K562 (cell line): Measurements from ENCODE around the gene GYPC.

Source experiments
- JUNB ChIP-seq: fragments of 450-650 bp; formaldehyde crosslinking; conservative IDR thresholded peaks from 2 replicates; pipeline ENCODE4 v1.4.0; 2020; ENCODE audit warnings: mild to moderate bottlenecking
- MAFK ChIP-seq: IDR thresholded peaks from 2 replicates; pipeline ENCODE4 v1.6.1; 2011; ENCODE audit warnings: low read length, improper control_type of control experiment
- MYC ChIP-seq, 2 experiments: fragments of 250-450 bp in 1 of 2; sonication (Bioruptor Pico) in 1 of 2; IDR thresholded peaks; 2 replicates each; pipeline versions ENCODE4 v1.5.1 to v1.6.1; 2012 to 2021; ENCODE audit warnings: low read depth in 2 of 2, borderline replicate concordance in 1 of 2, improper control_type of control experiment in 1 of 2, low read length in 1 of 2, mild to moderate bottlenecking in 1 of 2, moderate library complexity in 1 of 2
- NCOA1 ChIP-seq: fragments of 450-650 bp; IDR thresholded peaks from 2 replicates; pipeline ENCODE4 v1.6.1; 2016; ENCODE audit warnings: low read depth
- POLR2A ChIP-seq: fragments of 450-650 bp; conservative IDR thresholded peaks from 2 replicates; pipeline ENCODE4 v1.6.1; 2016
- TF ChIP-seq, protein P1 (sequence below), 2 experiments: fragments of 450-650 bp in 1 of 2; IDR thresholded peaks; 2 replicates each; pipeline ENCODE4 v1.6.1; 2011 to 2017; ENCODE audit warnings: low read depth in 2 of 2, antibody characterized with exemption in 1 of 2, borderline replicate concordance in 1 of 2, low read length in 1 of 2, mild to moderate bottlenecking in 1 of 2, mixed read lengths in 1 of 2; ENCODE audit not compliant: control insufficient read depth in 1 of 2
- TF ChIP-seq, protein P2 (sequence below): sonication (generic); formaldehyde crosslinking; IDR thresholded peaks from 2 replicates; pipeline ENCODE4 v1.9.0; 2022; ENCODE audit warnings: mild to moderate bottlenecking, missing genetic modification reagents

DNA sequence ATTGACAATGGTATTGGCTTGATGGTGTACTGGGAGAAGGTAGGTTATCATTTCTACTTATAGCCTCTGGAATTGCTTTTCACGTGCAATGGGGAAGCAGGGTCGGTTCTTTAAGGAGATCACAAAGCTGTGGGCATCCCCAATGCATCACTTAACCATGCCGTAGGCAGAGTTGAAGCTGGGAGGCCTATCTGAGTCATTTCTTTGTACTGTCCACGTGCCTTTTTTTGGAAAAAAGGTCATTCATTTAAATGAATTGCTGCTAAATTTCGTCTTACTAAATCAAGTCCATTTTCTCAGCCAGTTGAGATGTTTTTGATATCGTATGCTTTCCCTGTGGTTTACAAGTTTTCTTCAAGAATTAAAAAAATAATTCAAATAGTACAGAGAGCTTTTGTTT lies 17.2 kb upstream of the GYPC start:
- TF ChIP-seq POLR2A (no peak), JUNB (CRISPR knock-in tag) (no peak), MYC (IDR thresholded peaks at IDR 0.05; ENCODE audit: low read depth, low read length) (no peak), MYC (CRISPR knock-in tag; IDR thresholded peaks at IDR 0.05; ENCODE audit: borderline replicate concordance, low read depth) (no peak), MAFK (no peak), NCOA1 (no peak)
- TF ChIP-seq, protein P1, sequence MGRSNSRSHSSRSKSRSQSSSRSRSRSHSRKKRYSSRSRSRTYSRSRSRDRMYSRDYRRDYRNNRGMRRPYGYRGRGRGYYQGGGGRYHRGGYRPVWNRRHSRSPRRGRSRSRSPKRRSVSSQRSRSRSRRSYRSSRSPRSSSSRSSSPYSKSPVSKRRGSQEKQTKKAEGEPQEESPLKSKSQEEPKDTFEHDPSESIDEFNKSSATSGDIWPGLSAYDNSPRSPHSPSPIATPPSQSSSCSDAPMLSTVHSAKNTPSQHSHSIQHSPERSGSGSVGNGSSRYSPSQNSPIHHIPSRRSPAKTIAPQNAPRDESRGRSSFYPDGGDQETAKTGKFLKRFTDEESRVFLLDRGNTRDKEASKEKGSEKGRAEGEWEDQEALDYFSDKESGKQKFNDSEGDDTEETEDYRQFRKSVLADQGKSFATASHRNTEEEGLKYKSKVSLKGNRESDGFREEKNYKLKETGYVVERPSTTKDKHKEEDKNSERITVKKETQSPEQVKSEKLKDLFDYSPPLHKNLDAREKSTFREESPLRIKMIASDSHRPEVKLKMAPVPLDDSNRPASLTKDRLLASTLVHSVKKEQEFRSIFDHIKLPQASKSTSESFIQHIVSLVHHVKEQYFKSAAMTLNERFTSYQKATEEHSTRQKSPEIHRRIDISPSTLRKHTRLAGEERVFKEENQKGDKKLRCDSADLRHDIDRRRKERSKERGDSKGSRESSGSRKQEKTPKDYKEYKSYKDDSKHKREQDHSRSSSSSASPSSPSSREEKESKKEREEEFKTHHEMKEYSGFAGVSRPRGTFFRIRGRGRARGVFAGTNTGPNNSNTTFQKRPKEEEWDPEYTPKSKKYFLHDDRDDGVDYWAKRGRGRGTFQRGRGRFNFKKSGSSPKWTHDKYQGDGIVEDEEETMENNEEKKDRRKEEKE (IDR thresholded peaks at IDR 0.05; ENCODE audit: borderline replicate concordance in 1 of 2, control insufficient read depth in 1 of 2, low read depth in 2 of 2, low read length in 1 of 2), result no peak
- TF ChIP-seq, protein P2, sequence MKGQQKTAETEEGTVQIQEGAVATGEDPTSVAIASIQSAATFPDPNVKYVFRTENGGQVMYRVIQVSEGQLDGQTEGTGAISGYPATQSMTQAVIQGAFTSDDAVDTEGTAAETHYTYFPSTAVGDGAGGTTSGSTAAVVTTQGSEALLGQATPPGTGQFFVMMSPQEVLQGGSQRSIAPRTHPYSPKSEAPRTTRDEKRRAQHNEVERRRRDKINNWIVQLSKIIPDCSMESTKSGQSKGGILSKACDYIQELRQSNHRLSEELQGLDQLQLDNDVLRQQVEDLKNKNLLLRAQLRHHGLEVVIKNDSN, result no peak
